ENCODE measurements around the gene KYNU.

KYNU gene

GRCh38 chr2:142973160-142973821 lies 95.8 kb downstream of the KYNU start:
- DNase-seq, result no peak

- DNase-seq, result no peak
Measured at GRCh38 chr2:142973822-142974207, 96.4 kb downstream of the KYNU start.

GRCh38 chr2:142974288-142975024 lies 97.0 kb downstream of the KYNU start:
- no peak for DNase-seq

- no peak for DNase-seq
Measured at GRCh38 chr2:142975239-142975638, 97.8 kb downstream of the KYNU start.

- DNase-seq, result peak; percentile 14 to 51
Measured at GRCh38 chr2:142980246-142981068, 103.0 kb downstream of the KYNU start.

DNA sequence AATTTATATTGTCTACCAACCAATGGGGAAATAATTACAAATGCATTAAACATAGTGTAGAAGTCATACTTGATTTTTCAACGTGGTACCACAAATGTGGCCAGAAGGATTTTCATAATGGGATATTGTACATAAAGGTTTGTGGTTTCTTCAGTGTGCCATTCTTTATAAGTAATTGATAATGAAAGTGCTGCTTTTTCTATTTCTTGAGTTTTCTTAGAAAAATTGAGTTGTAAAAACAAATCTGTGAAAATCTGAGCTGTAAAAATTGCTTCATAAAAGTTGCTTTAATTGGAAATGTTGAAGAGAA lies 103.6 kb downstream of the KYNU start:
- DNase-seq, result no peak

- DNase-seq, result no peak
Measured at GRCh38 chr2:142981756-142982155, 104.3 kb downstream of the KYNU start.

- DNase-seq, result no peak
Measured at GRCh38 chr2:142983174-142983573, 105.7 kb downstream of the KYNU start.

- DNase-seq, result no peak
Measured at GRCh38 chr2:142984657-142985056, 107.2 kb downstream of the KYNU start.

DNA sequence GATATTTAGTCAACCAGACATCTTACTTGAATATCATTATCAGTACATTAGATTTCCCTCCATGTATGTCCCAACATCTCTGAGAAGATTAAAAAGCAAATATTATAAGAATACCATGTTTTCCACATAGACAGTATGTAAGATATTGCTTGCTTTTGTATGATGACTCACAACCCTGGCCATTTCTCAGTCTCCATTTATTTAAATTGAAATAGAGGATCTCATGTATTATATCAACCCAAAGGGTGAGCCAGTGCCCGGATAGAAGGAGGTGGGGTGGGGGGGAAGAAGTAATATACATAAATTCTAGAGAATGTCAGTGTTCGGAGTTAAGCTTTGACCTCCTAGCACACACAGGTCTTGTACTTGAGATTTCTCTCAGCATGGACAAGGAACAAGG lies 109.6 kb downstream of the KYNU start:
- no peak for DNase-seq

GRCh38 chr2:142989273-142990204 lies 112.1 kb downstream of the KYNU start:
- peak; percentile 21 to 43 for DNase-seq

GRCh38 chr2:142991295-142991694 lies 113.8 kb downstream of the KYNU start:
- DNase-seq, result no peak

DNA sequence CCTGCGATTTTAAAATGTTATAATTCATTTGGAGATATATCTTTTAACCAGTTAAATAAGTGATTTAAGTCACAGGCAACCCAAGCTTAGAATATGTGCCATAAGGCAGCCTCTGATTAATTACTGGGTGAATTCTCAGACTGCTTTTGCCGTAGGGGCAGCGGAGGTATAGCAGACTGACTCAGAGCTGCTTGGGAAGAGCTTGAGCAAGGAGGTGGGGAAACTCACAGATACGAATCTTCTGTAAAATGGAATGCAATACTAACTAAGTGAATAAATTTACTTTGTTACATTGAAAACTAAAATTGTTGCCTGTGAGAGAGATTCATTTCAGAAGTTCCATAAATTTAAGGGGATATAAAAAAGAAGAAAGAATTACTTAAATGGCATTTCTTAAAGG lies 115.4 kb downstream of the KYNU start:
- no peak for DNase-seq

GRCh38 chr2:142993771-142994170 lies 116.3 kb downstream of the KYNU start:
- no peak for DNase-seq

DNA sequence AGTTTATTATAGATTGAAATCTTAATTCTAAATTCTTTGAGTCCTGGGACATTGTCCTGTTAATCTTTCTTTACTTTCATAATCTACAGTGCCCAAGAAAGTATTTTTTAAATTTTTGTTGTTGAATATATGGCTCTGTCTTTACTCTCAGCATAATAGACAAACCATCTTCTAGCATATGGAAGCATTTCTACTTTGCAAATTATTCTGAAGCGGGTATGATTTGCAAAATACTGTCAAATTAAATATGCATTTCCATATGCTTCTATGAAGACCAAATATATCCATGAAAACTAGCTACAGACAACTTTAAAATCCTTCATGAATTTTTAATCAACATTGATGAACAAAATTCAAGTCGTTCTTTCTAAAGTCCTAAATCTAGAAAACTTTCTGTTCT lies 117.2 kb downstream of the KYNU start:
- DNase-seq, result no peak

- DNase-seq, result no peak
Measured at GRCh38 chr2:142997231-142997630, 119.8 kb downstream of the KYNU start.

GRCh38 chr2:143000599-143000998 lies 123.1 kb downstream of the KYNU start:
- no peak for DNase-seq

DNA sequence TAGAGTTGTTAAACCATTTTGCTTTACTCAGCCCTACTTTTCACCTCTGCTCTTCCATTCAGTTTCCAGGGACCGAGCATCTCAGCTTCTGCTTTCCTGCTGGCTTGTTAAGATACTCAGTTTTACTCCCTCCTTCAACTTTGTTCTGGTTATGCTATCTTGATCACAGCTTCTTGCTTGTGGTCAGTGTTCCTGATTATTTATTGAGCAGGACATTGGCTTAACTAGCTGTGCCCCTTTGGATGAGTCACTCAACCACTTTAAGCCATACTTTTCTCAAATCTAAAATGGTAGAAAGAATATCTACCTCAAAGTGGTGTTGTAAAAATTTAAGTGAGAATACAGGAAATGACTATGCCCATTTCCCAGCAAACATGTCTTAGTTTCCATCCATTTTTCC lies 124.0 kb downstream of the KYNU start:
- DNase-seq, result no peak

GRCh38 chr2:143015656-143016055 lies 138.2 kb downstream of the KYNU start:
- no peak for DNase-seq

GRCh38 chr2:143026411-143027054 lies 149.1 kb downstream of the KYNU start:
- DNase-seq, result no peak

DNA sequence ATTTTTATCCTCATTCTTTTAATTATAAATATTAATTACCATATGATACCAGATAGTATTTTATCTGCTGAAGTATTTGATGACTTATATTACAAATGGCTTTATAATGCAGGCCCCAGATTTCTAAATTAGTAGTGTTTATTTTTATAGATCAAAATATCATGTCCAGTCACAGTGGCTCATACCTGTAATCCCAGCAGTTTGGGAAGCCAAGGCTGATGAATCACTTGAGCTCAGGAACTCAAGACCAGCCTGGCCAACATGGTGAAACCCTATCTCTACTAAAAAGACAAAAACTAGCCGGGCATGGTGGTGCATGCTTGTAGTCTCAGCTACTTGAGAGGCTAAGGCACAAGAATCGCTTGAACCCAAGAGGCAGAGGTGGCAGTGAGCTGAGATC lies 151.7 kb downstream of the KYNU start:
- DNase-seq, result no peak

- no peak for DNase-seq
Measured at GRCh38 chr2:143030127-143030526, 152.7 kb downstream of the KYNU start.

Data from NCI-H2081 (cell line).